Ascending aorta (tissue), 2 donors: ENCODE data around the gene FBXO36. TPM values are rescaled to one million over a fixed set of nuclear protein-coding genes. Genes with fewer than 3 reads are reported as not detected.

ENCODE experiments used
- DNase-seq, 2 donors: peaks; one replicate each; pipeline ENCODE4 v3.0.0-alpha.2; 2019; ENCODE audit warnings: low spot score in 2 of 2
- H3K27ac ChIP-seq, 2 donors: fragments of 200-600 bp; sonication (generic); one replicate each; pipeline ENCODE4 v1.5.1; 2016 to 2017; ENCODE audit warnings: mild to moderate bottlenecking in 1 of 2
- H3K27me3 ChIP-seq: fragments of 200-600 bp; sonication (generic); one replicate; pipeline ENCODE4 v1.5.1; 2017
- H3K36me3 ChIP-seq, 2 donors: fragments of 200-600 bp; sonication (generic); one replicate each; pipeline ENCODE4 v1.5.1; 2016
- H3K4me1 ChIP-seq, 2 donors: fragments of 200-600 bp; sonication (generic); one replicate each; pipeline ENCODE4 v1.5.1; 2016 to 2017; ENCODE audit warnings: mild to moderate bottlenecking in 1 of 2
- H3K4me3 ChIP-seq, 2 donors: fragments of 200-600 bp; sonication (generic); one replicate each; pipeline ENCODE4 v1.5.1; 2016 to 2017; ENCODE audit warnings: mild to moderate bottlenecking in 1 of 2
- H3K9me3 ChIP-seq, 2 donors: fragments of 200-600 bp; sonication (generic); one replicate each; pipeline ENCODE4 v1.5.1; 2016
- intact Hi-C: fragments of 100-400 bp; cut with DNase I; formaldehyde crosslinking; loops from one replicate; pipeline ENCODE4 v1.15.1; 2023
- total RNA-seq: library from RNA; depleted of rRNA; stranded (reverse); fragments of >200 nt; gene quantifications from one replicate; pipeline ENCODE4 v1.1.0, GENCODE V29; 2016
- TF ChIP-seq, protein P1 (sequence below), 3 experiments: fragments of 200-600 bp in 2 of 3; fragments of 450-650 bp in 1 of 3; sonication (generic) in 2 of 3; IDR thresholded peaks; one replicate each; pipeline ENCODE4 v1.5.1; 2016 to 2019; ENCODE audit warnings: antibody characterized with exemption in 3 of 3, mild to moderate bottlenecking in 1 of 3, moderate library complexity in 1 of 3

The FBXO36 gene
- total RNA-seq, 1 donor from 2014 or later, result 1.6 TPM

DNA sequence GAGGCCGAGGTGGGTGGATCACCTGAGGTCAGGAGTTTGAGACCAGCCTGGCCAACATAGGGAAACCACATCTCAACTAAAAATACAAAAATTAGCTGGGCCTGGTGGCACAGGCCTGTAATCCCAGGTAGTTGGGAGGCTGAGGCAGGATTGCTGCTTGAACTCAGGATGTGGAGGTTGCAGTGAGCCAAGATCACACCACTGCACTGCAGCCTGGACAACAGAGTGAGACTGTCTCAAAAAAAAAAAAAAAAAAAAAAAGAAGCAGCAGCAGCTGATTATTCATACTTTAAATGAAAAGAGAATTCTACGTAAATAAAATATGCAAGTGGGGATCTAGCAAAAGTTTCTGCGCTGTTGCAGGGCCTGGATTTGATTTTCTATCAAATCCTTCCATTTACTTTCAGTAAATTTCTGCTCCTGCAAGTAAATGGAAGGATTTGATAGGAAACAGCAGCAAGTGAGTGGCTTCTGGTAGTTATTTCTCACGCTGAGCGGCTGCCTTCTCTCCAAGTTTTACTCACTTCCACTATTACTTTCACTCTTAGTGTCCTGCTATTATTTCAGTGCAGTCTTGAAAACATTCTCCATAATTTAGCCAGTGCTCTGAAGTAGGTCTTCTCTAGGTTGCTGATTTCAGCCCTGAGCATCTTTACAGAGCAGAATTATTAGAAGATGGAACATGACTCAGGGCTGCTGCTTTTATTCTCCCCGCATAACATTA lies 78.0 kb downstream of the FBXO36 start:
- Histone ChIP-seq H3K9me3 (no peaks in the 10 kb centered on the region), H3K4me1 (no peaks in the 10 kb centered on the region), H3K27ac (no peak overlapping the region), H3K4me3 (no peak overlapping the region), H3K27me3 (no peaks in the 10 kb centered on the region), H3K36me3 (no peaks in the 10 kb centered on the region)
- DNase-seq, result no peak
- intact Hi-C loops, result no loop called here
- TF ChIP-seq, protein P1, sequence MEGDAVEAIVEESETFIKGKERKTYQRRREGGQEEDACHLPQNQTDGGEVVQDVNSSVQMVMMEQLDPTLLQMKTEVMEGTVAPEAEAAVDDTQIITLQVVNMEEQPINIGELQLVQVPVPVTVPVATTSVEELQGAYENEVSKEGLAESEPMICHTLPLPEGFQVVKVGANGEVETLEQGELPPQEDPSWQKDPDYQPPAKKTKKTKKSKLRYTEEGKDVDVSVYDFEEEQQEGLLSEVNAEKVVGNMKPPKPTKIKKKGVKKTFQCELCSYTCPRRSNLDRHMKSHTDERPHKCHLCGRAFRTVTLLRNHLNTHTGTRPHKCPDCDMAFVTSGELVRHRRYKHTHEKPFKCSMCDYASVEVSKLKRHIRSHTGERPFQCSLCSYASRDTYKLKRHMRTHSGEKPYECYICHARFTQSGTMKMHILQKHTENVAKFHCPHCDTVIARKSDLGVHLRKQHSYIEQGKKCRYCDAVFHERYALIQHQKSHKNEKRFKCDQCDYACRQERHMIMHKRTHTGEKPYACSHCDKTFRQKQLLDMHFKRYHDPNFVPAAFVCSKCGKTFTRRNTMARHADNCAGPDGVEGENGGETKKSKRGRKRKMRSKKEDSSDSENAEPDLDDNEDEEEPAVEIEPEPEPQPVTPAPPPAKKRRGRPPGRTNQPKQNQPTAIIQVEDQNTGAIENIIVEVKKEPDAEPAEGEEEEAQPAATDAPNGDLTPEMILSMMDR (IDR thresholded peaks at IDR 0.05), result no peak

DNA sequence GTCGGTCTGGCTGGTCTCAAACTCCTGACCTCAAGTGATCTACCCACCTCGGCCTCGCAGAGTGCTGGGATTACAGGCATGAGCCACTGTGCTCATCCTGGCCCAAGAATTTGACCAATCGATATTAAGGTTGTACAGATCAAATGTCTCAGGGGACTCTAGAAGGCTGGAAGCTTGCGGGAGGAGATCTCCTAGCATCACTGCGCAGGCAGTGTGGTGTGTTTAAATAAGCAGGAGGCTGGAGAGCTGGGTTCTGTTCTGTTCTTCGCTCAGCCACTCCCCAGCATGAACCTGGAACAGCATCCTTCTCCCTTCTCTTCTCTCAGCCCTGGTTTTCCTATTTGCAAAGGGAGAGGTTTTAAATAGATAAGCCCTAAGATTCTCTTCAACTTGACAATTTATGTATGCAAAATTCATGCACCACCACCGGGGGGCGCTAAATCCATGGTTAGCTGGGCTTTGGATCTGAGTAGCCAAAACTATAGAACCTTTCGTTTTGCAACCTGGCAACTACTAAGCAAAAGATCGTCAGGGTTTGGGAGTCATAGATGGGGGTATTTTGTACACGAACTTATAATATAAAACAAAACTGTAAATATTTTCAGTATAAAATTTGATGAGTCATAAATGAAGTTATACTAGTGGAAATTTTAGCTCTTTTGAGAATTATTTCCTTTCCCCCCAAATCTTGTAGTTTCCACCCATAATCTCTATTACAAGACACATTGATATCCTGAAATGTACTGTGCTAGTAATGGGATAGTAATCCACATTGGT lies 85.8 kb downstream of the FBXO36 start:
- Histone ChIP-seq H3K27ac (no peak overlapping the region), H3K4me3 (peak overlapping the region in 1 of 2 donors; percentile 10), H3K27me3 (no peaks in the 10 kb centered on the region), H3K9me3 (no peaks in the 10 kb centered on the region), H3K4me1 (no peaks in the 10 kb centered on the region), H3K36me3 (no peaks in the 10 kb centered on the region)
- TF ChIP-seq, protein P1 (IDR thresholded peaks at IDR 0.05), result peak; percentile 41 to 67 (median 64)
- intact Hi-C loops, result loop anchor here (5.0 kb wide), 2 partner anchors 154 to 604 kb away; no protein-coding TSS in a partner anchor
- DNase-seq, result peak in 1 of 2 donors; percentile 76

DNA sequence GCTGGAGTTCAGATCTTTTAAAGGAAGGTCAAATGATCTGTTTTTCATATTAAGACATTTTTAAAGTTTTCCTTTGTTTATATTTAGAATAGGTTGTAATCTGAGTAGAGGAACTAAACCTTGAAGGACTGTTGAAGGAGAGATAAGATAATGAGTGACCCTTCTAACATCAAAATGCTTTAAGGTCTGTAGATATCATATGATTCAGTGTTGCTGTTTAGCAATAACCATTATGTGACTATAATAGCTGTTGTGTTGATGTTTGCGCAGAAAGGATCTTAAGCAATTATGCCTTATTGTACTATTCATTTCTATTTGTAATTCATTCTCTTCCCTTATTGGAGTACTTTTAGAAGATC lies 86.4 kb downstream of the FBXO36 start:
- TF ChIP-seq, protein P1 (IDR thresholded peaks at IDR 0.05), result no peak
- peak overlapping the region in 1 of 2 donors; percentile 10 for H3K4me3 ChIP-seq
- intact Hi-C loops, result loop anchor here (5.0 kb wide), 2 partner anchors 154 to 604 kb away; no protein-coding TSS in a partner anchor

DNA sequence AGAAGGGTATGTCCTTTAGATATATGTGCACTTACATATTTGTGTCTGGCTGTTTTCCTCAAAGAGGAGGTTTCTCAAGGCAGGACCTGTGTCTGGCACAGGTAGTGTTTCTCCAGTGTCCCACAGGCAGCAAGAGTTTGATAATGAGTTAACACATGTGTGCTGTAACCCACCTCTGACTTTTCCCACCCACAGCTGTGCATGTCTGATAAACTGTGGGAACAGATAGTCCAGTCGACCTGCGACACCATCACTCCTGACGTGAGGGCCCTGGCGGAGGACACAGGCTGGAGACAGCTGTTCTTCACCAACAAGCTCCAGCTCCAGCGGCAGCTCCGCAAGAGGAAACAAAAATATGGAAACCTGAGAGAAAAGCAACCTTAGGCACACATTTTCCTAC lies 88.2 kb downstream of the FBXO36 start:
- TF ChIP-seq, protein P1 (IDR thresholded peaks at IDR 0.05), result no peak
- Histone ChIP-seq H3K36me3 (no peaks in the 10 kb centered on the region), H3K4me1 (no peaks in the 10 kb centered on the region), H3K4me3 (no peak overlapping the region), H3K27me3 (no peaks in the 10 kb centered on the region), H3K27ac (no peak overlapping the region), H3K9me3 (no peaks in the 10 kb centered on the region)
- intact Hi-C loops, result no loop called here
- DNase-seq, result no peak

More for the DNA sequence above, 86.4 kb downstream of the FBXO36 start:
- H3K27me3 ChIP-seq, result no peaks in the 10 kb centered on the region
- no peak overlapping the region for H3K27ac ChIP-seq
- DNase-seq, result no peak
- H3K36me3 ChIP-seq, result no peaks in the 10 kb centered on the region
- H3K4me1 ChIP-seq, result no peaks in the 10 kb centered on the region
- H3K9me3 ChIP-seq, result no peaks in the 10 kb centered on the region

DNA sequence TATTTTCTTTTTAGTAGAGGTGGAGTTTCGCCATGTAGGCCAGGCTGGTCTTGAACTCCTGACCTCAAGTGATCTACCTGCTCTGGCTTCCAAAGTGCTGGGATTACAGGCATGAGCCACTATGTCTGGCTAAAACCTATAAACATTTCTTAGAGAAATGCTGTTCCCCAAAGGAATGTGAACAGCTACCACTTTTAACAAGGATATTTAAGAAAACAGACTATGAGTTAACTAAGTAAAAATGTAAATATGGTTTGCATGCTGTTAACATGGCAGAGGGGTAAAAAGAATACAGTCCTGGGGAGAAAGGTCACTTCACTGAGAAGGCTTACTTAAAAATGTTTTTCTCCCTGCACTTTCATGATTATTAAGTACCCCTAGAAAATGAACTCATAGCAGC lies 89.3 kb downstream of the FBXO36 start:
- H3K27ac ChIP-seq, result no peak overlapping the region

More for the DNA sequence above, 89.3 kb downstream of the FBXO36 start:
- Histone ChIP-seq H3K4me1 (no peaks in the 10 kb centered on the region), H3K36me3 (no peaks in the 10 kb centered on the region), H3K4me3 (no peak overlapping the region), H3K9me3 (no peaks in the 10 kb centered on the region), H3K27me3 (no peaks in the 10 kb centered on the region)
- no peak for DNase-seq
- intact Hi-C loops, result no loop called here
- TF ChIP-seq, protein P1 (IDR thresholded peaks at IDR 0.05), result no peak
